HFFc6 (cell line): ENCODE results near the gene GNB1. TPM values are rescaled to one million over a fixed set of nuclear protein-coding genes. Genes with fewer than 3 reads are reported as not detected.
A peak's percentile ranks its signal among the peaks of the same experiment; 100 is the strongest.

Source experiments
- DNase-seq: peaks from one replicate; pipeline ENCODE4 v3.0.0-alpha.2; 2018
- H3K27ac Mint-ChIP-seq: 2 replicates; pipeline ENCODE4 v1.8.0; 2020; ENCODE audit warnings: mild to moderate bottlenecking, mixed read lengths
- H3K27me3 Mint-ChIP-seq: 2 replicates; pipeline ENCODE4 v1.8.0; 2021; ENCODE audit warnings: mild to moderate bottlenecking, moderate library complexity, mixed read lengths; ENCODE audit not compliant: insufficient read depth
- H3K36me3 Mint-ChIP-seq: 2 replicates; pipeline ENCODE4 v1.8.0; 2021; ENCODE audit warnings: low read depth, mixed read lengths
- H3K4me1 Mint-ChIP-seq: 2 replicates; pipeline ENCODE4 v1.8.0; 2020; ENCODE audit warnings: low read depth, mixed read lengths
- H3K4me3 Mint-ChIP-seq: 2 replicates; pipeline ENCODE4 v1.8.0; 2020; ENCODE audit warnings: mild to moderate bottlenecking, moderate library complexity, mixed read lengths
- H3K9me3 Mint-ChIP-seq: 2 replicates; pipeline ENCODE4 v1.8.0; 2020; ENCODE audit warnings: mild to moderate bottlenecking, mixed read lengths
- total RNA-seq, 6 experiments: library from RNA; stranded (reverse); fragmentation: NEBNext Ultra II Directional; extraction: Animal tissue kit (Norgen Biotek cat#: 25700); gene quantifications; 2 replicates in 1 of 6; 3 replicates in 5 of 6; pipeline ENCODE4 v1.2.3, GENCODE V29; 2021
- TF ChIP-seq, protein P1 (sequence below): fragments of 200-600 bp; sonication (generic); IDR thresholded peaks from 2 replicates; pipeline ENCODE4 v1.5.0; 2021; ENCODE audit warnings: antibody characterized with exemption, mild to moderate bottlenecking

GNB1 gene
- total RNA-seq, 6 experiments from 2014 or later = 502 to 618 (median 574) TPM

DNA sequence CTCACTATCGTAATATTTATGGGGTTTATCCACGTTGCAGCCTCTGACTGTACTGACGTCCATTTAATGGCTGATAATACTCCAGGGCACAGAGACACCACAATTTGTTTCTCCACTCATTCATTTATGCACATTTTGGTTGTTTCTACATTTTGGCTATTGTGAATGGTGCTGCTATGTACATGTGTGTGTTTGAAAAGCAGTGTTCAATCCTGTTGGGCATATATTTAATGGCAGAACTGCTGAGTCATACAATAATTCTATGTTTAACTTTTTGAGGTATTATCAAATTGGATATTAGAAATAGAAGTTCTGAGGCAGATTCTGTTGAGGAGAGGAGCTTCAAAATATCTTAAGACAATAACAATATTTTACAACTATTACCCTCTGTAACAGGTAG lies 73.7 kb downstream of the GNB1 start:
- DNase-seq = no peak
- Mint-ChIP-seq H3K27me3 (peaks cover 4% of the 10 kb centered on the region), H3K36me3 (peaks cover 17% of the 10 kb centered on the region), H3K4me3 (no peak overlapping the region), H3K9me3 (no peaks in the 10 kb centered on the region), H3K27ac (peak overlapping the region; percentile 34; the same call in 1 of the 2 replicates), H3K4me1 (no peaks in the 10 kb centered on the region)
- TF ChIP-seq, protein P1, sequence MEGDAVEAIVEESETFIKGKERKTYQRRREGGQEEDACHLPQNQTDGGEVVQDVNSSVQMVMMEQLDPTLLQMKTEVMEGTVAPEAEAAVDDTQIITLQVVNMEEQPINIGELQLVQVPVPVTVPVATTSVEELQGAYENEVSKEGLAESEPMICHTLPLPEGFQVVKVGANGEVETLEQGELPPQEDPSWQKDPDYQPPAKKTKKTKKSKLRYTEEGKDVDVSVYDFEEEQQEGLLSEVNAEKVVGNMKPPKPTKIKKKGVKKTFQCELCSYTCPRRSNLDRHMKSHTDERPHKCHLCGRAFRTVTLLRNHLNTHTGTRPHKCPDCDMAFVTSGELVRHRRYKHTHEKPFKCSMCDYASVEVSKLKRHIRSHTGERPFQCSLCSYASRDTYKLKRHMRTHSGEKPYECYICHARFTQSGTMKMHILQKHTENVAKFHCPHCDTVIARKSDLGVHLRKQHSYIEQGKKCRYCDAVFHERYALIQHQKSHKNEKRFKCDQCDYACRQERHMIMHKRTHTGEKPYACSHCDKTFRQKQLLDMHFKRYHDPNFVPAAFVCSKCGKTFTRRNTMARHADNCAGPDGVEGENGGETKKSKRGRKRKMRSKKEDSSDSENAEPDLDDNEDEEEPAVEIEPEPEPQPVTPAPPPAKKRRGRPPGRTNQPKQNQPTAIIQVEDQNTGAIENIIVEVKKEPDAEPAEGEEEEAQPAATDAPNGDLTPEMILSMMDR = no peak

DNA sequence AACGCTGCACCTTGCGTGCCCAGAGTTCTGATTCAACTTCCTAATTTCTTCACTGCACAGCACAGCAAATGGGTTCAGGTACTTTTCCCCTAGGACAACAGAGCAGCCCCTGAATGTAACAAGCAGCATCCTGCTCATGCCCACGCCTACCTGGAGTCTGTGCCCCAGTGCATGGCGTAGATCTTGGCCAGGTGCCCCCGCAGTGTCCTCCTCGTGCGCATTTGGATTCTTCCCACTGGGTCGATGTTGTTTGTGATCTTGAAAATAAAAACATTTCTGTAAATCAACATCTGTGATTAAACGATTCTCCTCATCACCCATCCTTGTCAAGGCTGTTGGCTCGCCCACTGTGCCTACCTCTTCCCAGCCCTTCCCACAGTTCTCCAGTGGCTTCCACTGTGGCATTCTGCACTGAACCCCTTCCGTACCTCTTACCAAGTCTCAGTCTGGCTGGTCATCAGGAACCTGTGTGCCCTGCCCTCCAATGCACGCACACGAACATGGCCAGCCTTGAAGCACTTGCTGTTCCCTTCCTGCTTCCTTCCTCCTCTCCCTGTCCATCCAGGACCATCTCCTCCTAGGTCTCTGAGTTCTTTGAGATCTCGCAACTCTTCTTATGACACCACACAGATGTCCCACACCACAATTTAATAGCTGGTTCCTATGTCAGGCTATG lies 75.1 kb downstream of the GNB1 start:
- TF ChIP-seq, protein P1 = no peak
- no peak overlapping the region for H3K4me3 Mint-ChIP-seq
- H3K27me3 Mint-ChIP-seq = peaks cover 4% of the 10 kb centered on the region
- H3K27ac Mint-ChIP-seq = 0 out of 2 replicates have a peak overlapping the region, but pooled peaks have one; percentile 30
- peaks cover 17% of the 10 kb centered on the region for H3K36me3 Mint-ChIP-seq
- DNase-seq = no peak
- H3K4me1 Mint-ChIP-seq = no peaks in the 10 kb centered on the region
- no peaks in the 10 kb centered on the region for H3K9me3 Mint-ChIP-seq

DNA sequence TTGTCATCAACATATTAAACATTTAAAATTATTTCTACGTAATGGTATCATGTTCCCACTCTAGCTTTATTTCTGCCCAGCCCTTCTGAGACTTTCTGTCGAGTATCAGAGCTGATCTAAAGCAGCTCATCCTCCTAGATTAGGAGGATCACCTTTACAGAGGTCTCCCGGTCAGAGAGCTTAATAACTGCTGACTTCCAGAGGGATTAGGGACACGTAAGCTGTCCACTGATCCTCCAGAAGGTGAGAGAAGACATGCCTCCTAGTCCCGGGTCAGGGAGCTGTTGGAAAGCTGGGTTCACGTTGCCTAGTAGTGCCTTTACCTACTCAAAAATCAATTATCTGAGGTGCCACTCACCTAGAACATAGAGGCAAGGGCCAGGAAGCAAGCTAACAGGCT lies 81.4 kb downstream of the GNB1 start:
- Mint-ChIP-seq H3K9me3 (no peaks in the 10 kb centered on the region), H3K27ac (no peak overlapping the region), H3K36me3 (peaks cover 14% of the 10 kb centered on the region), H3K4me1 (no peaks in the 10 kb centered on the region), H3K4me3 (no peak overlapping the region), H3K27me3 (peaks cover 13% of the 10 kb centered on the region)
- TF ChIP-seq, protein P1 = no peak
- no peak for DNase-seq

DNA sequence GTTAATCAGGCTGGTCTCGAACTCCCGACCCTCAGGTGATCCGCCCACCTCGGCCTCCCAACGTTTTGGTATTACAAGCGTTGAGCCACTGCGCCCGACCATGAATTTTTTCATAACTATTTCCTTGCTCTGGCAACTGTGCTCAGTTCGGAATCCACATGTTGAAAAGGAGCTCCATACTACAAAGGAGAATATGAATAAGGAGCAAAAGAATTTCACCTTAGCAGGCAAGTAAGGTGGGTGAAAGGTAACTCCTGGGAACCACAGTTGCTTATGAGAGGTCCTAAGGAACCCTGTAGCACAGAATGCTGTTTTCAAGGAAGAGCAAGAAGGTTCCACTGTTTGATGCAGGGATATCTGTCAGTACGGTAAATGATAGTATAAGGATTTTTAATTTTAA lies 82.7 kb downstream of the GNB1 start:
- H3K4me1 Mint-ChIP-seq = no peaks in the 10 kb centered on the region
- no peak for DNase-seq
- H3K36me3 Mint-ChIP-seq = peaks cover 17% of the 10 kb centered on the region
- peaks cover 11% of the 10 kb centered on the region for H3K27me3 Mint-ChIP-seq
- no peaks in the 10 kb centered on the region for H3K9me3 Mint-ChIP-seq
- H3K4me3 Mint-ChIP-seq = no peak overlapping the region
- H3K27ac Mint-ChIP-seq = peak overlapping the region; percentile 38; the same call in 1 of the 2 replicates
- TF ChIP-seq, protein P1 = no peak

DNA sequence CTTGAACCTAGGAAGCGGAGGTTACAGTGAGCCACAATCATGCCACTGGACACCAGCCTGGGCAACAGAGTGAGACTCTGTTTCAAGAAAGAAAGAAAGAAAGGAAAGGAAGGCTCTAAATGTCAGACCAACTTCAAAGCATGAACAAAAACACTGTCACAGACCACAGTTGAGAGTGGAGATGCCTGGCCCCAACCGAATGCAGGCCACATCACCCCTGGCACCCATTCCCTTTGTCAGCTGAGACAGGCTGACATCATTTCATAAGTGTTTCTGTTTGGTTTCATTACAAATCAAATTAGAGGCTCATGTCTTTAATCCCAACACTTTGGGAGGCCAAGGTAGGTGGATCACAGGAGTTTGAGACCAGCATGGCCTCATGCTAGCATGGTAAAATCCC lies 84.0 kb downstream of the GNB1 start:
- Mint-ChIP-seq H3K27ac (peak overlapping the region; percentile 61), H3K27me3 (peaks cover 11% of the 10 kb centered on the region), H3K4me3 (no peak overlapping the region), H3K4me1 (no peaks in the 10 kb centered on the region), H3K9me3 (no peaks in the 10 kb centered on the region), H3K36me3 (peaks cover 28% of the 10 kb centered on the region)
- no peak for DNase-seq
- TF ChIP-seq, protein P1 = no peak
